ENCODE measurements around the gene IL25.

- TF ChIP-seq EGR1 (IDR thresholded peaks at IDR 0.05) (no peak), TEAD4 (IDR thresholded peaks at IDR 0.05) (no peak), CREB1 (IDR thresholded peaks at IDR 0.05; ENCODE audit: low read depth) (no peak), YY1 (IDR thresholded peaks at IDR 0.05; ENCODE audit: low read depth) (no peak), REST (IDR thresholded peaks at IDR 0.05; ENCODE audit: low read depth) (no peak), CEBPB (IDR thresholded peaks at IDR 0.05) (no peak), RAD21 (IDR thresholded peaks at IDR 0.05; ENCODE audit: low read depth) (no peak), TAF1 (IDR thresholded peaks at IDR 0.05; ENCODE audit: low read depth) (no peak), EP300 (IDR thresholded peaks at IDR 0.05; ENCODE audit: borderline replicate concordance) (no peak), MAX (IDR thresholded peaks at IDR 0.05) (no peak), TCF12 (IDR thresholded peaks at IDR 0.05; ENCODE audit: low read depth) (no peak)
- TF ChIP-seq, protein P1, sequence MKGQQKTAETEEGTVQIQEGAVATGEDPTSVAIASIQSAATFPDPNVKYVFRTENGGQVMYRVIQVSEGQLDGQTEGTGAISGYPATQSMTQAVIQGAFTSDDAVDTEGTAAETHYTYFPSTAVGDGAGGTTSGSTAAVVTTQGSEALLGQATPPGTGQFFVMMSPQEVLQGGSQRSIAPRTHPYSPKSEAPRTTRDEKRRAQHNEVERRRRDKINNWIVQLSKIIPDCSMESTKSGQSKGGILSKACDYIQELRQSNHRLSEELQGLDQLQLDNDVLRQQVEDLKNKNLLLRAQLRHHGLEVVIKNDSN (IDR thresholded peaks at IDR 0.05), result no peak
These were observed 432 bp downstream of the IL25 start for GRCh38 chr14:23373041-23373440.
